Measurements from ENCODE around the gene MMP1.

The MMP1 gene

DNA sequence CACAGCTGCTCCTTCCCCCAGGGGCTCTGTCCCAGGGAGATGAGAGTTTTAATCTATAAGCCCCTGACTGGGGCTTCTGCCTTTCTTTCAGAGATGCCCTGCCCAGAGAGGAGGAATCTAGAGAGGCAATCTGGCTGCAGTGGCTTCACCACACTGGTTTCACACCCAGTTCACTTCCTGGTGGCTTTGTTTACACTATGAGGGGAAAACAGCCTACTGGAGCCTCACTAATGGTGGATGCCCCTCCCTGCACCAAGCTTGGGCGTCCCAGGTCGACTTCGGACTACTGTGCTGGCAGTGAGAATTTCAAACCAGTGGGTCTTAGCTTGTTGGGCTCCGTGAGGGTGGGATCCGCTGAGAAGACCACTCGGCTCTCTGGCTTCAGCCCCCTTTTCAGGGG is 21.5 kb upstream of the MMP1 start:
- H3K9me2 ChIP-seq (ENCODE audit: low read depth, low read length): no peaks in the 10 kb centered on the region
- no peaks in the 10 kb centered on the region for H3K4me1 ChIP-seq (ENCODE audit: insufficient read depth, low read length, severe bottlenecking)
- H3F3A ChIP-seq (ENCODE audit: insufficient read depth, low read length): no peaks in the 10 kb centered on the region
- H3K36me3 ChIP-seq (ENCODE audit: insufficient read depth, low read length): no peaks in the 10 kb centered on the region
- H3K9me3 ChIP-seq (ENCODE audit: low read length): no peaks in the 10 kb centered on the region
- H2AFZ ChIP-seq (ENCODE audit: low read length): no peak overlapping the region
- H3K79me2 ChIP-seq (ENCODE audit: insufficient read depth, low read length): no peaks in the 10 kb centered on the region
- no peaks in the 10 kb centered on the region for H3K27me3 ChIP-seq (ENCODE audit: insufficient read depth, low read length)
- no peaks in the 10 kb centered on the region for H4K20me1 ChIP-seq (ENCODE audit: insufficient read depth, low read length)
- H3K27ac ChIP-seq (ENCODE audit: low read depth, low read length, poor library complexity, severe bottlenecking): no peak overlapping the region
- H3K9ac ChIP-seq (ENCODE audit: low read length): no peak overlapping the region
- TF ChIP-seq, protein P1, sequence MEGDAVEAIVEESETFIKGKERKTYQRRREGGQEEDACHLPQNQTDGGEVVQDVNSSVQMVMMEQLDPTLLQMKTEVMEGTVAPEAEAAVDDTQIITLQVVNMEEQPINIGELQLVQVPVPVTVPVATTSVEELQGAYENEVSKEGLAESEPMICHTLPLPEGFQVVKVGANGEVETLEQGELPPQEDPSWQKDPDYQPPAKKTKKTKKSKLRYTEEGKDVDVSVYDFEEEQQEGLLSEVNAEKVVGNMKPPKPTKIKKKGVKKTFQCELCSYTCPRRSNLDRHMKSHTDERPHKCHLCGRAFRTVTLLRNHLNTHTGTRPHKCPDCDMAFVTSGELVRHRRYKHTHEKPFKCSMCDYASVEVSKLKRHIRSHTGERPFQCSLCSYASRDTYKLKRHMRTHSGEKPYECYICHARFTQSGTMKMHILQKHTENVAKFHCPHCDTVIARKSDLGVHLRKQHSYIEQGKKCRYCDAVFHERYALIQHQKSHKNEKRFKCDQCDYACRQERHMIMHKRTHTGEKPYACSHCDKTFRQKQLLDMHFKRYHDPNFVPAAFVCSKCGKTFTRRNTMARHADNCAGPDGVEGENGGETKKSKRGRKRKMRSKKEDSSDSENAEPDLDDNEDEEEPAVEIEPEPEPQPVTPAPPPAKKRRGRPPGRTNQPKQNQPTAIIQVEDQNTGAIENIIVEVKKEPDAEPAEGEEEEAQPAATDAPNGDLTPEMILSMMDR (IDR thresholded peaks at IDR 0.05; ENCODE audit: low read length): no peak
- TF ChIP-seq EZH2 (IDR thresholded peaks at IDR 0.05; ENCODE audit: borderline replicate concordance, low read length): no peak
- H3K4me3 ChIP-seq (ENCODE audit: low read depth, low read length, poor library complexity, severe bottlenecking): no peak overlapping the region
- H3K4me2 ChIP-seq (ENCODE audit: low read length): no peak overlapping the region

DNA sequence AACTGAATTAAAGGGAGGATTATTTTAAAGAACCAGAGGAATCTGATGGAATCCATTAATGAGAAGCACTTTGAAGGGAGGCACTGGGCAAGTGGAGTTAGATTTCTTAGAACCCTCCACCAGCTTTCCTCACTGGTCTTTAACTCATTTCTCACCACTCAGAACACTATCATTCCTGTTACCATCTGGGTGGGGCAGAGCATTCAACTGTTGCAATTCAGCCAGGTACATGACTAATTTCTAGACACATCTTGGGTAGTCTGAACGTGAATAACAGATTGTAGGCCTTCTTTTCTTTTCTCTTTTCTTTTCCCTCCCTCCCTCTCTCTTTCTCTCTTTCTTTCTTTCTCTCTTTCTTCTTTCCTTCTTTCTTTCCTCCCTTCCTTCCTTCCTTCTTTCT is 15.5 kb upstream of the MMP1 start:
- no peak for TF ChIP-seq EZH2 (IDR thresholded peaks at IDR 0.05; ENCODE audit: borderline replicate concordance, low read length)
- TF ChIP-seq, protein P1 (IDR thresholded peaks at IDR 0.05; ENCODE audit: low read length): no peak
- H3F3A ChIP-seq (ENCODE audit: insufficient read depth, low read length): no peaks in the 10 kb centered on the region
- H4K20me1 ChIP-seq (ENCODE audit: insufficient read depth, low read length): no peaks in the 10 kb centered on the region
- H3K79me2 ChIP-seq (ENCODE audit: insufficient read depth, low read length): no peaks in the 10 kb centered on the region
- no peaks in the 10 kb centered on the region for H3K9me2 ChIP-seq (ENCODE audit: low read depth, low read length)
- H3K4me3 ChIP-seq (ENCODE audit: low read depth, low read length, poor library complexity, severe bottlenecking): no peak overlapping the region
- no peaks in the 10 kb centered on the region for H3K27me3 ChIP-seq (ENCODE audit: insufficient read depth, low read length)
- no peaks in the 10 kb centered on the region for H3K9me3 ChIP-seq (ENCODE audit: low read length)
- no peak overlapping the region for H3K4me2 ChIP-seq (ENCODE audit: low read length)
- H3K4me1 ChIP-seq (ENCODE audit: insufficient read depth, low read length, severe bottlenecking): no peaks in the 10 kb centered on the region
- no peak overlapping the region for H3K27ac ChIP-seq (ENCODE audit: low read depth, low read length, poor library complexity, severe bottlenecking)
- H3K36me3 ChIP-seq (ENCODE audit: insufficient read depth, low read length): no peaks in the 10 kb centered on the region
- H2AFZ ChIP-seq (ENCODE audit: low read length): no peak overlapping the region
- no peak overlapping the region for H3K9ac ChIP-seq (ENCODE audit: low read length)

DNA sequence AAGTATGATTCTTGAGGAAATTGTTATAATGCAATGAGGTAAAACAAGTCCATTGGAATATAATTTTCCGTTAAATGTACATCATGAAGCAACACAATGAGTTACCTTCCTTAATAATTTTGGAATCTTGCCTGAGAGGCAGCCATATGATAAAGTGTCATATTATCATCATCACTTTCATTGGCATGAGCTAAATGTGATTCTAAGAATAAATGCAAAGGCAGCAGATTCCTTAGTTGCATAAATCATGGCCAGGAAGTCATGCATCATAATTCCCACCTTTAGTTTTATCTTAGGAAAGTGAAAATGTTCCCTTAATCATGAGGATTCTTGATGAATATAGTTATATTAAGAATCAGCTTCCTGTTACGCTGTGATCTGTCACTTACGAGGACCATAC is 14.2 kb upstream of the MMP1 start:
- no peaks in the 10 kb centered on the region for H4K20me1 ChIP-seq (ENCODE audit: insufficient read depth, low read length)
- no peak overlapping the region for H3K4me3 ChIP-seq (ENCODE audit: low read depth, low read length, poor library complexity, severe bottlenecking)
- no peak overlapping the region for H3K4me2 ChIP-seq (ENCODE audit: low read length)

More for the DNA sequence above, 14.2 kb upstream of the MMP1 start:
- H3K27ac ChIP-seq (ENCODE audit: low read depth, low read length, poor library complexity, severe bottlenecking): no peak overlapping the region
- H3K9ac ChIP-seq (ENCODE audit: low read length): no peak overlapping the region
- H3K27me3 ChIP-seq (ENCODE audit: insufficient read depth, low read length): no peaks in the 10 kb centered on the region
- no peaks in the 10 kb centered on the region for H3K4me1 ChIP-seq (ENCODE audit: insufficient read depth, low read length, severe bottlenecking)
- H2AFZ ChIP-seq (ENCODE audit: low read length): no peak overlapping the region
- H3K9me2 ChIP-seq (ENCODE audit: low read depth, low read length): no peaks in the 10 kb centered on the region
- H3F3A ChIP-seq (ENCODE audit: insufficient read depth, low read length): no peaks in the 10 kb centered on the region
- no peaks in the 10 kb centered on the region for H3K36me3 ChIP-seq (ENCODE audit: insufficient read depth, low read length)
- TF ChIP-seq EZH2 (IDR thresholded peaks at IDR 0.05; ENCODE audit: borderline replicate concordance, low read length): no peak
- TF ChIP-seq, protein P1 (IDR thresholded peaks at IDR 0.05; ENCODE audit: low read length): no peak
- H3K79me2 ChIP-seq (ENCODE audit: insufficient read depth, low read length): no peaks in the 10 kb centered on the region
- H3K9me3 ChIP-seq (ENCODE audit: low read length): no peaks in the 10 kb centered on the region

Measured in OCI-LY1 (cell line).